Measurements from ENCODE around the gene CNPY3.
"Not testable (repeated sequence)": the region's sequence is repeated elsewhere in the genome, so short reads cannot be mapped to it uniquely, and the experiment has no call there.

The CNPY3 gene

GRCh38 chr6:42901538-42901957 is 27.7 kb upstream of the CNPY3 start:
- Histone ChIP-seq H3K4ac (ENCODE audit: low read depth in 1 of 2, low read length in 2 of 2) (no peak overlapping the region), H2BK120ac (ENCODE audit: low read depth, low read length) (no peak overlapping the region), H2AFZ (ENCODE audit: low read depth, low read length) (no peak overlapping the region), H3K79me1 (replicated peaks; ENCODE audit: low read length, poor library complexity, severe bottlenecking) (no peaks in the 10 kb centered on the region), H3K27me3 (ENCODE audit: control insufficient read depth in 1 of 2, insufficient read depth in 1 of 2, low read length in 2 of 2) (no peaks in the 10 kb centered on the region), H4K8ac (ENCODE audit: low read length) (no peak overlapping the region), H4K91ac (ENCODE audit: low read length) (no peak overlapping the region), H2BK5ac (ENCODE audit: low read depth, low read length, poor library complexity, severe bottlenecking) (no peak overlapping the region), H3K9ac (ENCODE audit: low read length) (peak overlapping the region; percentile 57), H2AK5ac (ENCODE audit: low read length, severe bottlenecking) (no peak overlapping the region), H3K36me3 (ENCODE audit: control insufficient read depth in 1 of 2, insufficient read depth in 2 of 2, low read depth in 1 of 2, low read length in 2 of 2) (no peaks in the 10 kb centered on the region), H3K4me1 (ENCODE audit: control insufficient read depth, insufficient read depth, low read depth, low read length) (peaks cover 3% of the 10 kb centered on the region), H3K18ac (ENCODE audit: low read depth in 1 of 2, low read length in 2 of 2) (no peak overlapping the region), H3K4me3 (ENCODE audit: insufficient read depth in 1 of 2, low read depth in 1 of 2, low read length in 2 of 2) (peak overlapping the region in 1 of 2 experiments; percentile 51), H3K4me2 (ENCODE audit: low read length, poor library complexity, severe bottlenecking) (no peak overlapping the region), H3K23ac (ENCODE audit: low read length in 2 of 2) (no peak overlapping the region), H2BK15ac (ENCODE audit: low read depth, poor library complexity, severe bottlenecking) (no peak overlapping the region), H3K9me3 (ENCODE audit: control insufficient read depth, low read length) (no peaks in the 10 kb centered on the region), H2BK12ac (ENCODE audit: low read length in 2 of 2) (no peak overlapping the region), H3K14ac (ENCODE audit: low read length in 2 of 2) (no peak overlapping the region), H3K27ac (ENCODE audit: low read length, poor library complexity, severe bottlenecking) (no peak overlapping the region)
- DNase-seq = peak; percentile 87
- 2% methylated on average over 9 of the region's 11 CpGs for WGBS

GRCh38 chr6:42902429-42903263 is 26.6 kb upstream of the CNPY3 start:
- not testable (repeated sequence) for H2BK5ac ChIP-seq (ENCODE audit: low read depth, low read length, poor library complexity, severe bottlenecking); H3K4me3 ChIP-seq (ENCODE audit: insufficient read depth in 1 of 2, low read depth in 1 of 2, low read length in 2 of 2); H3K14ac ChIP-seq (ENCODE audit: low read length in 2 of 2); H4K8ac ChIP-seq (ENCODE audit: low read length); H3K9me3 ChIP-seq (ENCODE audit: control insufficient read depth, low read length); H2BK15ac ChIP-seq (ENCODE audit: low read depth, poor library complexity, severe bottlenecking); H3K4ac ChIP-seq (ENCODE audit: low read depth in 1 of 2, low read length in 2 of 2); H3K18ac ChIP-seq (ENCODE audit: low read depth in 1 of 2, low read length in 2 of 2); H3K4me1 ChIP-seq (ENCODE audit: control insufficient read depth, insufficient read depth, low read depth, low read length); H4K91ac ChIP-seq (ENCODE audit: low read length); H3K4me2 ChIP-seq (ENCODE audit: low read length, poor library complexity, severe bottlenecking); H3K9ac ChIP-seq (ENCODE audit: low read length); H3K23ac ChIP-seq (ENCODE audit: low read length in 2 of 2); DNase-seq; H3K27me3 ChIP-seq (ENCODE audit: control insufficient read depth in 1 of 2, insufficient read depth in 1 of 2, low read length in 2 of 2); H3K79me1 ChIP-seq (replicated peaks; ENCODE audit: low read length, poor library complexity, severe bottlenecking); H2AK5ac ChIP-seq (ENCODE audit: low read length, severe bottlenecking); H3K36me3 ChIP-seq (ENCODE audit: control insufficient read depth in 1 of 2, insufficient read depth in 2 of 2, low read depth in 1 of 2, low read length in 2 of 2); H2BK12ac ChIP-seq (ENCODE audit: low read length in 2 of 2); H2AFZ ChIP-seq (ENCODE audit: low read depth, low read length); H2BK120ac ChIP-seq (ENCODE audit: low read depth, low read length); H3K27ac ChIP-seq (ENCODE audit: low read length, poor library complexity, severe bottlenecking)
- WGBS = 90% methylated on average over 22 of the region's 22 CpGs

- Histone ChIP-seq H3K9me3 (ENCODE audit: control insufficient read depth, low read length) (no peaks in the 10 kb centered on the region), H2AFZ (ENCODE audit: low read depth, low read length) (no peak overlapping the region), H2BK12ac (ENCODE audit: low read length in 2 of 2) (peak overlapping the region in 1 of 2 experiments; percentile 55), H4K8ac (ENCODE audit: low read length) (no peak overlapping the region), H3K4me1 (ENCODE audit: control insufficient read depth, insufficient read depth, low read depth, low read length) (peaks cover 3% of the 10 kb centered on the region), H3K4me2 (ENCODE audit: low read length, poor library complexity, severe bottlenecking) (no peak overlapping the region), H3K14ac (ENCODE audit: low read length in 2 of 2) (peak overlapping the region in 1 of 2 experiments; percentile 62), H2BK120ac (ENCODE audit: low read depth, low read length) (no peak overlapping the region), H3K4me3 (ENCODE audit: insufficient read depth in 1 of 2, low read depth in 1 of 2, low read length in 2 of 2) (no peak overlapping the region), H3K27me3 (ENCODE audit: control insufficient read depth in 1 of 2, insufficient read depth in 1 of 2, low read length in 2 of 2) (peaks cover 0 to 8% of the 10 kb centered on the region in 2 experiments), H2BK5ac (ENCODE audit: low read depth, low read length, poor library complexity, severe bottlenecking) (no peak overlapping the region), H3K23ac (ENCODE audit: low read length in 2 of 2) (no peak overlapping the region), H3K4ac (ENCODE audit: low read depth in 1 of 2, low read length in 2 of 2) (no peak overlapping the region), H3K18ac (ENCODE audit: low read depth in 1 of 2, low read length in 2 of 2) (no peak overlapping the region), H3K27ac (ENCODE audit: low read length, poor library complexity, severe bottlenecking) (no peak overlapping the region), H2BK15ac (ENCODE audit: low read depth, poor library complexity, severe bottlenecking) (no peak overlapping the region), H2AK5ac (ENCODE audit: low read length, severe bottlenecking) (no peak overlapping the region), H3K9ac (ENCODE audit: low read length) (no peak overlapping the region), H3K79me1 (replicated peaks; ENCODE audit: low read length, poor library complexity, severe bottlenecking) (no peaks in the 10 kb centered on the region), H3K36me3 (ENCODE audit: control insufficient read depth in 1 of 2, insufficient read depth in 2 of 2, low read depth in 1 of 2, low read length in 2 of 2) (no peaks in the 10 kb centered on the region), H4K91ac (ENCODE audit: low read length) (no peak overlapping the region)
- 98% methylated on average over 9 of the region's 10 CpGs for WGBS
- DNase-seq = no peak
Observed at GRCh38 chr6:42904467-42904866, 24.8 kb upstream of the CNPY3 start.

- H3K9ac ChIP-seq (ENCODE audit: low read length) = no peak overlapping the region
- H2BK5ac ChIP-seq (ENCODE audit: low read depth, low read length, poor library complexity, severe bottlenecking) = no peak overlapping the region
- peaks cover 11% of the 10 kb centered on the region for H3K4me1 ChIP-seq (ENCODE audit: control insufficient read depth, insufficient read depth, low read depth, low read length)
- H3K4me3 ChIP-seq (ENCODE audit: insufficient read depth in 1 of 2, low read depth in 1 of 2, low read length in 2 of 2) = no peak overlapping the region
- no peak overlapping the region for H4K8ac ChIP-seq (ENCODE audit: low read length)
- no peak overlapping the region for H4K91ac ChIP-seq (ENCODE audit: low read length)
- H3K18ac ChIP-seq (ENCODE audit: low read depth in 1 of 2, low read length in 2 of 2) = no peak overlapping the region
- H3K36me3 ChIP-seq (ENCODE audit: control insufficient read depth in 1 of 2, insufficient read depth in 2 of 2, low read depth in 1 of 2, low read length in 2 of 2) = no peaks in the 10 kb centered on the region
- H3K79me1 ChIP-seq (replicated peaks; ENCODE audit: low read length, poor library complexity, severe bottlenecking) = no peaks in the 10 kb centered on the region
- H3K23ac ChIP-seq (ENCODE audit: low read length in 2 of 2) = no peak overlapping the region
- H2BK12ac ChIP-seq (ENCODE audit: low read length in 2 of 2) = no peak overlapping the region
- H3K27ac ChIP-seq (ENCODE audit: low read length, poor library complexity, severe bottlenecking) = no peak overlapping the region
- H2BK15ac ChIP-seq (ENCODE audit: low read depth, poor library complexity, severe bottlenecking) = no peak overlapping the region
- no peak overlapping the region for H3K4ac ChIP-seq (ENCODE audit: low read depth in 1 of 2, low read length in 2 of 2)
- WGBS = 82% methylated on average over 5 of the region's 5 CpGs
- H3K14ac ChIP-seq (ENCODE audit: low read length in 2 of 2) = no peak overlapping the region
- DNase-seq = no peak
- H3K9me3 ChIP-seq (ENCODE audit: control insufficient read depth, low read length) = no peaks in the 10 kb centered on the region
- no peak overlapping the region for H2AK5ac ChIP-seq (ENCODE audit: low read length, severe bottlenecking)
- H2AFZ ChIP-seq (ENCODE audit: low read depth, low read length) = no peak overlapping the region
- peaks cover 0 to 14% of the 10 kb centered on the region in 2 experiments for H3K27me3 ChIP-seq (ENCODE audit: control insufficient read depth in 1 of 2, insufficient read depth in 1 of 2, low read length in 2 of 2)
- H2BK120ac ChIP-seq (ENCODE audit: low read depth, low read length) = no peak overlapping the region
- H3K4me2 ChIP-seq (ENCODE audit: low read length, poor library complexity, severe bottlenecking) = no peak overlapping the region
Observed at GRCh38 chr6:42907336-42907735, 21.9 kb upstream of the CNPY3 start.
